GM19351 (cell line): Measurements from ENCODE around the gene SIDT1.

Experiments used
- ATAC-seq: cut with Tn5 transposase; IDR thresholded peaks from one replicate; pipeline ENCODE4 v1.9.1; 2021; ENCODE audit warnings: mild to moderate bottlenecking, moderate library complexity; ENCODE audit not compliant: unreplicated experiment

The SIDT1 gene

GRCh38 chr3:113541519-113541918 lies 9.2 kb downstream of the SIDT1 start:
- ATAC-seq, result no peak

- ATAC-seq, result no peak
Observed at GRCh38 chr3:113545594-113545993, 13.2 kb downstream of the SIDT1 start.

GRCh38 chr3:113546414-113546893 lies 14.1 kb downstream of the SIDT1 start:
- peak; percentile 92 for ATAC-seq

- no peak for ATAC-seq
Observed at GRCh38 chr3:113548501-113548900, 16.1 kb downstream of the SIDT1 start.

- ATAC-seq, result no peak
Observed at GRCh38 chr3:113551820-113552219, 19.5 kb downstream of the SIDT1 start.

GRCh38 chr3:113552851-113553250 lies 20.5 kb downstream of the SIDT1 start:
- ATAC-seq, result no peak

- no peak for ATAC-seq
Observed at GRCh38 chr3:113555138-113555537, 22.8 kb downstream of the SIDT1 start.

GRCh38 chr3:113556316-113556945 lies 24.1 kb downstream of the SIDT1 start:
- ATAC-seq, result no peak

GRCh38 chr3:113556946-113557335 lies 24.6 kb downstream of the SIDT1 start:
- ATAC-seq, result no peak

GRCh38 chr3:113557374-113557773 lies 25.0 kb downstream of the SIDT1 start:
- no peak for ATAC-seq

- ATAC-seq, result no peak
Observed at GRCh38 chr3:113559009-113559408, 26.7 kb downstream of the SIDT1 start.

- ATAC-seq, result no peak
Observed at GRCh38 chr3:113560271-113560670, 27.9 kb downstream of the SIDT1 start.

- ATAC-seq, result no peak
Observed at GRCh38 chr3:113560831-113561623, 28.7 kb downstream of the SIDT1 start.

GRCh38 chr3:113565555-113565954 lies 33.2 kb downstream of the SIDT1 start:
- no peak for ATAC-seq

GRCh38 chr3:113570158-113570557 lies 37.8 kb downstream of the SIDT1 start:
- no peak for ATAC-seq

GRCh38 chr3:113571360-113571759 lies 39.0 kb downstream of the SIDT1 start:
- ATAC-seq, result no peak

GRCh38 chr3:113573728-113574127 lies 41.4 kb downstream of the SIDT1 start:
- ATAC-seq, result no peak

GRCh38 chr3:113574213-113574612 lies 41.9 kb downstream of the SIDT1 start:
- ATAC-seq, result no peak

GRCh38 chr3:113575206-113575605 lies 42.9 kb downstream of the SIDT1 start:
- ATAC-seq, result no peak

GRCh38 chr3:113585228-113585627 lies 52.9 kb downstream of the SIDT1 start:
- ATAC-seq, result no peak

GRCh38 chr3:113585720-113586119 lies 53.4 kb downstream of the SIDT1 start:
- no peak for ATAC-seq

- ATAC-seq, result no peak
Observed at GRCh38 chr3:113588806-113589205, 56.5 kb downstream of the SIDT1 start.
